Choroid plexus epithelial cell (primary cell): ENCODE measurements around the gene KCNQ1.

Source experiments
- DNase-seq: peaks from one replicate; pipeline ENCODE4 v3.0.0-alpha.2; 2010; ENCODE audit warnings: low read depth
- H3K4me3 ChIP-seq: 2 replicates; pipeline ENCODE4 v1.5.1; 2011; ENCODE audit warnings: low read depth, mild to moderate bottlenecking, control low read depth, low read length, moderate library complexity
- CTCF ChIP-seq: conservative IDR thresholded peaks from 2 replicates; pipeline ENCODE4 v1.5.1; 2011; ENCODE audit warnings: low read depth, mild to moderate bottlenecking, control low read depth, inconsistent platforms, low read length, moderate library complexity

KCNQ1 gene

GRCh38 chr11:2532704-2533586 lies 88.1 kb downstream of the KCNQ1 start:
- peak; percentile 95 for DNase-seq
- peak; percentile 97 for TF ChIP-seq CTCF
- peak overlapping the region; percentile 22 for H3K4me3 ChIP-seq

GRCh38 chr11:2533587-2534133 lies 88.9 kb downstream of the KCNQ1 start:
- H3K4me3 ChIP-seq, result peak overlapping the region; percentile 11
- peak; percentile 95 for DNase-seq
- no peak for TF ChIP-seq CTCF

GRCh38 chr11:2534134-2534956 lies 89.5 kb downstream of the KCNQ1 start:
- DNase-seq, result peak; percentile 7
- no peak overlapping the region for H3K4me3 ChIP-seq
- TF ChIP-seq CTCF, result no peak

GRCh38 chr11:2534957-2535672 lies 90.3 kb downstream of the KCNQ1 start:
- no peak overlapping the region for H3K4me3 ChIP-seq

GRCh38 chr11:2535673-2536439 lies 91.0 kb downstream of the KCNQ1 start:
- TF ChIP-seq CTCF, result no peak
- no peak overlapping the region for H3K4me3 ChIP-seq
- peak; percentile 22 for DNase-seq

More at GRCh38 chr11:2534957-2535672, 90.3 kb downstream of the KCNQ1 start:
- no peak for TF ChIP-seq CTCF
- DNase-seq, result no peak
